GM19035 (cell line): ENCODE data around the gene TMEM106B.
A peak's percentile ranks its signal among the peaks of the same experiment; 100 is the strongest.
"Not testable (repeated sequence)": the region's sequence is repeated elsewhere in the genome, so short reads cannot be mapped to it uniquely, and the experiment has no call there.

Source experiments
- ATAC-seq: cut with Tn5 transposase; IDR thresholded peaks from one replicate; pipeline ENCODE4 v1.9.1; 2021; ENCODE audit not compliant: unreplicated experiment

TMEM106B gene

GRCh38 chr7:12211054-12211710, at the start of gene TMEM106B:
Gene TMEM106B, plus strand, starts transcription at chr7:12211294. Its CDS starts 3,517 bp downstream, at chr7:12214811.
- peak; percentile 96 for ATAC-seq

DNA sequence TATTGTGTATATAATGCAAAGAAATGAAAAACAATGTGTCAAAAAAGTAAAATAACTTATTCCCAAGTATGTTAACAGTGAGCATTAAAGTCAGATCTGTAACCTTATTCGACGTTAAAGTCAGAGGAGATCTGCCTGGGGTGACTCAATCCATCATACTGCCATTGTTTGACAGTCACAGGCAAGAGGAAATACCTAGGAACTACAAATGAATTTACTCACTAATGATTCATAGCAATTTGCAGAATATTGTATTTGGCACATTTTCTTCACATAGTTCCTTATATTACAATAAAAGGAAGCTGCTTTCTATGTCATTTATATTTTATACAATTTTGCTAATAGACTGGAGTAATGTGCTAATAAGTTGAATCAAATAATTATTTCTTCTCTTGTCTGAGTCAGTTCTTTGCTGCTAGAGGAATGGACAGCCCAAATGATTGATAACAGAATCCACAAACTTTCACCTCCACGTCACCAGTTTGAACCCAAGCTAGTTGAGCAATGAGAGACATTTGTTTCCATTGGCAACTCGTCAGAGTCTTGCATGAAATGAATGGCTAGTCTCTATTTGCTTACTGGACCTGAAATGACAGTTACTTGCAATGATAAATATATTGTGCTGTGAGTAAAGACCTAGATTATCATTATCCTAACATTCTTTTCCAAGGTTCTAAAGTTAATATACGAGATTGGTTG, 48.5 kb upstream of the TMEM106B start:
- ATAC-seq: no peak

DNA sequence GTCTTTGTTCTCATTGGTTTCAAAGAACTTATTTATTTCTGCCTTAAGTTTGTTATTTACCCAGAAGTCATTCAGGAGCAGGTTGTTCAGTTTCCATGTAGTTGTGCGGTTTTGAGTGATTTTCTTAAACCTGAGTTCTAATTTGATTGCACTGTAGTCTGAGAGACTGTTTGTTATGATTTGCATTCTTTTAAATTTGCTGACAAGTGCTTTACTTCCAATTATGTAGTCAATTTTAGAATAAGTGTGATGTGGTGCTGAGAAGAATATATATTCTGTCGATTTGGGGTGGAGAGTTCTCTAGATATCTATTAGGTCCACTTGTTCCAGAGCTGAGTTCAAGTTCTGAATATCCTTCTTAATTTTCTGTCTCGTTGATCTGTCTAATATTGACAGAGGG, 43.0 kb upstream of the TMEM106B start:
- ATAC-seq: not testable (repeated sequence)

- ATAC-seq: not testable (repeated sequence)
Measured at GRCh38 chr7:12169981-12170820, 40.9 kb upstream of the TMEM106B start.

GRCh38 chr7:12173671-12174070, 37.4 kb upstream of the TMEM106B start:
- no peak for ATAC-seq

DNA sequence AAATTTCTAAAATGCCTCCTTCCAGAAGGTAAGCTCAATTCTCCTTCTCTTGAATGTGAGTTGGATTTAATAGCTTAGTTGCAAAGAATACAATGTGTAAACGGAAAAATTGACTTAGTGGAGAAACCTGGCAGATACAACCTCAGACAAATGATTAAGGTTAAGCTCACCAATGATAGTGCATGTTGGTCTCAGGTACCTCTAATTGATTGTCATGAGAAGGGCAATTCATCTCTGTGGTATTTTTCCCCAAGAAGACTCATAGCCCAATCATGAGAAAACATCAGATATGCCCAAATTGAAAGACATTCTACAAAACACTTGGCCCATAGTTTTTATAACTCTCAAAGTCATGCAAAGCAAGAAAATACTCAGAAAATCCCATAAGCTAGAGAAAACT, 36.2 kb upstream of the TMEM106B start:
- ATAC-seq: no peak

DNA sequence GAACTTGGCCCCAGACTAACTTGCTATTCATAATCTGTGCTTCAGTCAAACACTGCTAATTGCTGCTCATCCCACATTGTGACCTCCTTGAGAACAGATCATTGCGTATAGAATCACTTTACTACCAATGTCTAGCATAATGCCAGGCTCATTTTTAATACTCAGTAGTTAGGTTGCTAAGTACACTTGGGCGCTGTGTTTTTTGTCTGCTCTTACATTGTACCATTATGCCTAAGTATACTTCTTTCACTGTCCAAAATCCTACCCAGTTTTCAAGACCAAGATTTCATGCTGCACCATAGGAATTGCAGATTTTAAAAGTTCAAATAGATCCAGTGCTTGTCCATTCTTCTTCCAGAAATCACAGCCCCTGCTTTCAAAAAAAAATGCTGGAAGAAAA, 32.8 kb upstream of the TMEM106B start:
- no peak for ATAC-seq

DNA sequence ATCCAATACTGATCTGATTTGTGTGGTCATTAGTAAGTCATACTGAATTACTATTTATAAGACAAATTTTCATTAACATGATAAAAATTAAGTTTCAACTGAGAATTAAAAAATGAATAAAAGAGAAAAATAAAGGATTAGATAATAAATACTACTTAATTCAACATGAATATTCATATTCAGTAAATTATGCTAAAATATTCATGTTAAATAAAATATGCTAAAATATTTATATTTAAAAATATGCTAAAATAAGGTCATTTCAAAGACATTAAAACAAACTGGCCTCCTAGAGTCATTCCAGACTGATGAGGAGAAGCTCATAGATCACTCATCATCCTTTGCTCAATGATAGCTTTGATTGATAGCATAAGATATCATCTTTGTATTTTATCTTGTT, 16.7 kb upstream of the TMEM106B start:
- ATAC-seq: no peak

DNA sequence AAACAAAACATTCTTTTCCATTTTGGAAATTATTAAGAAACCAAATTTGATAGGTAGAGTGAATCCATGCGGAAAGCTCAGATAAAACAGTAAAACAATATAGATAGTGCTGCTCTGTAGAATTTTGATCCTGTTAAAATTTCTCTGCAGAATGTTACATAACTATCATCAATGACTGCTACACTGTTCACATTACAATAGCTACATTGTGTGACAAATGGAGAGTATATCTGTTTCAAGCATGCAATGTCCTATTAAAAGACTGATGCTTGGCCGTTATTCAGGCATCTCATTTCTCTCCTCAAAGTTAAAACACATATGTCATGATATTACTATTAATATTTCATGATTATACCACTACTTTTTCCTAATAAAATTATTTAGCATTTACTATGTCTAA, 14.7 kb upstream of the TMEM106B start:
- no peak for ATAC-seq

- no peak for ATAC-seq
Measured at GRCh38 chr7:12199363-12199762, 11.7 kb upstream of the TMEM106B start.

DNA sequence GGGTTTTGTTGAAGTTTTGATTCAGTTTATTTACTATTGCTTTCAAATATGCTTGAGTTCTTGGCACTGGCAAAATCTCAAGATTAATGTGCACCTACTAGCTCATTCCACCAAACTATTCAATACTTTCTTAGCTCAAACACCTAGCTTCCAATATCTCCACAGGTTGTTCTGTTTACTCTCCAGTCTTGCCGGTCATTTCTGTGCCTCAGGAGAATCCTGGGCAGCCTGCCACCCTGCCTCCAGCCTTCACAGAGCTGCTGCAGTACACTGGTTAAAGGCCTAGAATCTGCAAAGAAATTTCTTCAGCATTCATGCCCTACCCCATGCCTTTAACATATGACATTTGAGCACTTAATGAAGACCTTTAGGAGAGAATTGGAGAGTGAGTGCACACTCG, 4.0 kb upstream of the TMEM106B start:
- no peak for ATAC-seq

GRCh38 chr7:12209221-12209620, 1.9 kb upstream of the TMEM106B start:
- ATAC-seq: no peak

DNA sequence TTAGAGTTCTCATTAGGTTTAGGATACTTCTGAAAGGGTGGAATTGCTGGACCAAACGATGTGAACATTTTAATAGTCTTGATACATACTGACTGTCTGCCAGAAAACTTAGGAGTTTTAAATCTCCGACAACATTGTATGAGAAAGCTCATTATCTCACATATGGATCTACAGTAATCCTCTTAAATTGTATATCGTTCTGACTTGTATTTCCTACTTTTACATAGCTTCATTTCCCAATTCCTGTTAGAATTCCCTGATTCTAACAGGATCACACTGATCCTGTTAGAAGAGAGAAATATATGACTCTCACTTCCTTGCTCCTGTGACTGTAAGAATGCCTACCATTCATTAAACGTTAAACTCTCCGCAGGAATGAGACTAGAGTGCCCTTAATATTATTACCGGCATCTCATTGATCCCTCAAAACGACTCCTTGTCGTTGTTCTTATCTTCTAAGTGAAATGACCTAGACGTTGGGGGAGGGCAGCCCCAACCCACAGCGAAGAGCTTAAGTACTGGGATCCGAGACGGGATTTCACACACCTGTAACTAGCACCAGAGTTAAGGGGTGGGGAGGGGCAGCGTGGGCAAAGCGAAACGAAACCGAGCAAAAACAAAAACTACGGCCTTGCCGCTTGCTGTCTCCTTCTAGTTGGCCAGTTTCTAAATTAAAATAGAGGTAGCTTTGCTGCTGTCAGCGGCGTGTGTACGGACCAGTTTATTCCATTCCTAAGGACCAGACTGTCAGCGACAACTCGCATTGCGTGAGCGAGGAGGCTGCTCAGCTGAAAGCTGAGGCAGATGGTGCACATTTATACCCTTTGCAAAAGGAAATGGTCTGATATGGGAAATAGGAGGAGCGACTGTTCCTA, 678 bp upstream of the TMEM106B start:
- ATAC-seq: peak; percentile 38

DNA sequence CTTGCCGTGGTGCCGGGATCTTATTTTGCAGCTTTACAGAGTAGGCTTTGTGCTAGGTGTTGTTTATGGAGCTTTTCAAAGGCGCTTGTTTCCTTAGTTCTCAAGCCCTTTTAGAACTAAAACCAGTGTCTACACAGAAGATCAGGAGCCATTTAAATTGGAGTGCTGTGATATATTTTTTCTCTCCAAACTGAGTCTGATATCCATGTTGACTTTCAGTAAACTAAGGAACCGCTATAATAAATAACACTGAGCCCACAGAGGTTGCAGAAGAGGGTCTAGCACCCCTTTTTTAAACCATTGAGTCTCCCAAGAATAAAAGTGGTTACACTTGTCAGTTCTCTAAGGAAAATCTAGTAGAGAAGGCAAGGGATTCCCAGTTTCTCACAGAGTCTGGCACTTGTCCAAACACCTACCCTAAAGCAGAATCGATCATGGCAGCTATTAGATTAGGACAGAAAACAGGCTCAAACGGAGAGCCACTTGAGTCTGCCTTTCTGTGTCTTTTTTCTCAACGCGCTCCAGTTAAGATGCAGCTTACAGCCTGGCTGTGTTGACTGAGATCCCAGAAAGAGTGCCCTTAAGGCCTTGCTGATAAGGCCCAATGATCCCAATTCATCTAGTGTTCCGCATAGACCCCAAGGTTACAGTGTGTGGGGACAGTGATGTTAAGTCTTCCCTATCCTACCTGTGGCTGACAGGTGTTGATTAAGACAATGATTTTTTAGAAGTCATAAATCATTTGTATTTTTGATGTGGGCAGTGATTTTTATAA, 804 bp downstream of the TMEM106B start:
- ATAC-seq: no peak

- ATAC-seq: no peak
Measured at GRCh38 chr7:12217311-12217710, 6.2 kb downstream of the TMEM106B start.

DNA sequence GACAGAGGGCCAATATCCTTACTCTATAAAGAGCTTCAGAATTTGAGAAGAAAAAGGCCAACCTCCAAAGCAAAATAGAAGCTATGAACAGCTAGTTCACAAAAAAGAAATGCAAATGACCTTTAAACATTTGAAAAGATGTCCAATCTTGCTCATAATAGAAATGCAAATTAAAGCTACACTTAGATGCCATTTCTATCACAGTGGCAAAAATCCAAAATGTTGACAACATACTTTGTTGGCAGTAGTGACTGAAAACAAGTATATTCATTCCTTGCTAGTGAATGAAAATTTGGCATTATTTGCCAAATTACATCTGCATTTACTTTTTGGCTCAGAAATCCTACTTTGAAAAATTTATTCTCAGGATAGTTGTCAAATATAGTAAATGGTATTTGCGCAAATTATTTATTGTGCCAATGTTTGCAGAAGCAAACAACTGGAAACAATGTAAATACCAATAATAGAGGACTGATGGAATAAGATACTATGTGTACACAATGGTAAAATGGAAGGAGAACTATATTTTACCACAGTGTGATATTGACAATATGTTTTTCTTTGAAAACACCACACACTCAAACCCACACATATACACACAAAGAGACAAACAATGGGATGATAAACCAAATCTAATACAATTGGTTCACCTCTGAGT, 9.4 kb downstream of the TMEM106B start:
- ATAC-seq: no peak

DNA sequence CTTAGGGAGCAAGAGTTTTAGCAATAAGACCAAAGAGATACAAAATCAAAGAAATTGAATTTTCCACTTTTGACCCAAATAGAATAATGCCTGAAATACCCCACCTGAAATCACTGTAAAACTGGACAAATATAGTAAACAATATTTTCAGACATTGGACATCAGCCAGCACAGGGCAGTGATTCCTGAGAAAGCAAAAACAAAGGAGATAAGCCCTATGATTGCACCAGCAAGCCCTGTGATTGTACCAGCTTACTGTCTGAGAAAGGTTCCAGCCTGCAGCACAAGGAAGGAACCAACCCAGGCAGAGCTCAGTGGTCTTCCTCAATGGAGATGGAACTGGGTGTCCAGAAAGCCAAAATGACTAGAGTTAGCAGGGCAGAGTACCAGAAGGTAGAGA, 10.3 kb downstream of the TMEM106B start:
- no peak for ATAC-seq

GRCh38 chr7:12222889-12223579, 11.9 kb downstream of the TMEM106B start:
- peak; percentile 77 for ATAC-seq

DNA sequence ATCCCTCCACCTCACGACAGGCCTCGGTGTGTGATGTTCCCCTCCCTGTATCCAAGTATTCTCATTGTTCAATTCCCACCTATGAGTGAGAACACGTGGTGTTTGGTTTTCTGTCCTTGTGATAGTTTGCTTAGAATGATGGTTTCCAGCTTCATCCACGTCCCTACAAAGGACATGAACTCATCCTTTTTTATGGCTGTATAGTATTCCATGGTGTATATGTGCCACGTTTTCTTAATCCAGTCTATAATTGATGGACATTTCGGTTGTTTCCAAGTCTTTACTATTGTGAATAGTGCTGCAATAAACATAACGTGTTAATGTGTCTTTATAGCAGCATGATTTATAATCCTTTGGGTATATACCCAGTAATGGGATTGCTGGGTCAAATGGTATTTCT, 13.9 kb downstream of the TMEM106B start:
- ATAC-seq: not testable (repeated sequence)
